Measurements from ENCODE around the gene CUX1.

DNA sequence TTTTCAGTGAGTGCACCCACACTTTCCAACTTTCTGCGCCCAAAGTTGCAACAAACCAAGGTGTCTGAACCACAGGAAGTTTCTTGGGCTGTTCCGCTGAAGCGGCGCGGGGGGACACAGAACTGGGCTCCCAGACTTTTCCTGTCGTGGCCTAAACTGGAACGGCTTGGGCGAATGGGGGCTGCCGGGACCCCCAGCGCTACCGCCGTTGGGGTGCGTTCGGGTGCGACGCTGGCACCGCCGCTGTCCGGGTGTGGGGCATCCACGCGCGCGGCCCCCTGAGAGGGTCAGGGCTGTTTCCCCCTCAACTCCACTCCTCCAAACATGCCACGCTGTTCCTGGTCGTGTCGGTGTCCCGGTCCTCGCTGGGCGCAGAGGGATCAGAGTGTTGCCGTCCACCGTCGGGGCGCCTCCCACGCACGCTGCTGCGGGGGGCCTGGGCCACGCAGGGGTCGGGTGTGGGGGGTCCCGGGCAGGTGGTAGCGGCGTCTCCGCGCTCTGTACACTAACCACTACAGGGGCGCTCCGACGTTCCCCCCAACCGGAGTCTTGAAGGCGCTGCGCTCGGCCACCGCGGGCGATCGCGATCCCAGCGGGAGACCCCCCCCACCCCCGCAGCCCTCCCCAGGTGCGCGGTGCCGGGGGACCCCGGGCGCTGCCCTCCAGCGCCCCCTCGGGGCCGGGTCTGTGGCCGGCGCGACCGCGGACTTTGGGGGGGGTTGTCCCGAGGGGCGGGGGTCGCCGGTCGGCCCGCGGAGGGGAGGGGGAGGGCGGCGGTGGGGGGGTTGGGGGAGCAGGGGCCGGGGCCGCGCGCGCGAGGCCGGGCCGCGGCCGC is 2.2 kb upstream of the CUX1 start:
- TF ChIP-seq, protein P1, sequence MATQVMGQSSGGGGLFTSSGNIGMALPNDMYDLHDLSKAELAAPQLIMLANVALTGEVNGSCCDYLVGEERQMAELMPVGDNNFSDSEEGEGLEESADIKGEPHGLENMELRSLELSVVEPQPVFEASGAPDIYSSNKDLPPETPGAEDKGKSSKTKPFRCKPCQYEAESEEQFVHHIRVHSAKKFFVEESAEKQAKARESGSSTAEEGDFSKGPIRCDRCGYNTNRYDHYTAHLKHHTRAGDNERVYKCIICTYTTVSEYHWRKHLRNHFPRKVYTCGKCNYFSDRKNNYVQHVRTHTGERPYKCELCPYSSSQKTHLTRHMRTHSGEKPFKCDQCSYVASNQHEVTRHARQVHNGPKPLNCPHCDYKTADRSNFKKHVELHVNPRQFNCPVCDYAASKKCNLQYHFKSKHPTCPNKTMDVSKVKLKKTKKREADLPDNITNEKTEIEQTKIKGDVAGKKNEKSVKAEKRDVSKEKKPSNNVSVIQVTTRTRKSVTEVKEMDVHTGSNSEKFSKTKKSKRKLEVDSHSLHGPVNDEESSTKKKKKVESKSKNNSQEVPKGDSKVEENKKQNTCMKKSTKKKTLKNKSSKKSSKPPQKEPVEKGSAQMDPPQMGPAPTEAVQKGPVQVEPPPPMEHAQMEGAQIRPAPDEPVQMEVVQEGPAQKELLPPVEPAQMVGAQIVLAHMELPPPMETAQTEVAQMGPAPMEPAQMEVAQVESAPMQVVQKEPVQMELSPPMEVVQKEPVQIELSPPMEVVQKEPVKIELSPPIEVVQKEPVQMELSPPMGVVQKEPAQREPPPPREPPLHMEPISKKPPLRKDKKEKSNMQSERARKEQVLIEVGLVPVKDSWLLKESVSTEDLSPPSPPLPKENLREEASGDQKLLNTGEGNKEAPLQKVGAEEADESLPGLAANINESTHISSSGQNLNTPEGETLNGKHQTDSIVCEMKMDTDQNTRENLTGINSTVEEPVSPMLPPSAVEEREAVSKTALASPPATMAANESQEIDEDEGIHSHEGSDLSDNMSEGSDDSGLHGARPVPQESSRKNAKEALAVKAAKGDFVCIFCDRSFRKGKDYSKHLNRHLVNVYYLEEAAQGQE (IDR thresholded peaks at IDR 0.05; ENCODE audit: insufficient replicate concordance, low read depth), result no peak
- TF ChIP-seq, protein P2, sequence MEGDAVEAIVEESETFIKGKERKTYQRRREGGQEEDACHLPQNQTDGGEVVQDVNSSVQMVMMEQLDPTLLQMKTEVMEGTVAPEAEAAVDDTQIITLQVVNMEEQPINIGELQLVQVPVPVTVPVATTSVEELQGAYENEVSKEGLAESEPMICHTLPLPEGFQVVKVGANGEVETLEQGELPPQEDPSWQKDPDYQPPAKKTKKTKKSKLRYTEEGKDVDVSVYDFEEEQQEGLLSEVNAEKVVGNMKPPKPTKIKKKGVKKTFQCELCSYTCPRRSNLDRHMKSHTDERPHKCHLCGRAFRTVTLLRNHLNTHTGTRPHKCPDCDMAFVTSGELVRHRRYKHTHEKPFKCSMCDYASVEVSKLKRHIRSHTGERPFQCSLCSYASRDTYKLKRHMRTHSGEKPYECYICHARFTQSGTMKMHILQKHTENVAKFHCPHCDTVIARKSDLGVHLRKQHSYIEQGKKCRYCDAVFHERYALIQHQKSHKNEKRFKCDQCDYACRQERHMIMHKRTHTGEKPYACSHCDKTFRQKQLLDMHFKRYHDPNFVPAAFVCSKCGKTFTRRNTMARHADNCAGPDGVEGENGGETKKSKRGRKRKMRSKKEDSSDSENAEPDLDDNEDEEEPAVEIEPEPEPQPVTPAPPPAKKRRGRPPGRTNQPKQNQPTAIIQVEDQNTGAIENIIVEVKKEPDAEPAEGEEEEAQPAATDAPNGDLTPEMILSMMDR (IDR thresholded peaks at IDR 0.05; ENCODE audit: insufficient read depth, low read length), result no peak
- TF ChIP-seq POLR2AphosphoS5 (IDR thresholded peaks at IDR 0.05; ENCODE audit: low read depth), result no peak

Measured in HL-60 (cell line).